WI38 (cell line): ENCODE data around the gene TSPAN9.

Experiments used
- H3K4me3 ChIP-seq: 2 replicates; pipeline ENCODE4 v1.5.1; 2011; ENCODE audit warnings: low read depth, mild to moderate bottlenecking, control low read depth, low read length
- CTCF ChIP-seq: IDR thresholded peaks from 2 replicates; pipeline ENCODE4 v1.5.1; 2012; ENCODE audit warnings: low read depth, mild to moderate bottlenecking, control low read depth, low read length

The TSPAN9 gene

GRCh38 chr12:3138941-3139511, 61.8 kb downstream of the TSPAN9 start:
- no peak for TF ChIP-seq CTCF

GRCh38 chr12:3139760-3140159, 62.6 kb downstream of the TSPAN9 start:
- TF ChIP-seq CTCF: no peak

More at GRCh38 chr12:3138941-3139511, 61.8 kb downstream of the TSPAN9 start:
- no peak overlapping the region for H3K4me3 ChIP-seq

GRCh38 chr12:3140284-3140683, 63.1 kb downstream of the TSPAN9 start:
- TF ChIP-seq CTCF: no peak
- H3K4me3 ChIP-seq: no peak overlapping the region

More at GRCh38 chr12:3139760-3140159, 62.6 kb downstream of the TSPAN9 start:
- no peak overlapping the region for H3K4me3 ChIP-seq

GRCh38 chr12:3141339-3142321, 64.5 kb downstream of the TSPAN9 start:
- TF ChIP-seq CTCF: no peak
- no peak overlapping the region for H3K4me3 ChIP-seq

GRCh38 chr12:3142386-3142785, 65.2 kb downstream of the TSPAN9 start:
- no peak for TF ChIP-seq CTCF
- no peak overlapping the region for H3K4me3 ChIP-seq

- TF ChIP-seq CTCF: no peak
Measured at GRCh38 chr12:3144495-3144894, 67.3 kb downstream of the TSPAN9 start.

GRCh38 chr12:3145033-3145432, 67.9 kb downstream of the TSPAN9 start:
- no peak for TF ChIP-seq CTCF
- no peak overlapping the region for H3K4me3 ChIP-seq

More at GRCh38 chr12:3144495-3144894, 67.3 kb downstream of the TSPAN9 start:
- H3K4me3 ChIP-seq: no peak overlapping the region
